GM18868 (cell line): Measurements from ENCODE around the gene RNASE12.
A peak's percentile ranks its signal among the peaks of the same experiment; 100 is the strongest.
"Not testable (repeated sequence)": the region's sequence is repeated elsewhere in the genome, so short reads cannot be mapped to it uniquely, and the experiment has no call there.

ENCODE experiments used
- ATAC-seq: cut with Tn5 transposase; IDR thresholded peaks from one replicate; pipeline ENCODE4 v1.9.1; 2021; ENCODE audit warnings: mild to moderate bottlenecking, moderate library complexity; ENCODE audit not compliant: unreplicated experiment

Gene RNASE12

GRCh38 chr14:20614038-20614840 is 23.1 kb upstream of the RNASE12 start:
- peak; percentile 4 for ATAC-seq

GRCh38 chr14:20613094-20614037 is 22.2 kb upstream of the RNASE12 start:
- ATAC-seq: peak; percentile 70

DNA sequence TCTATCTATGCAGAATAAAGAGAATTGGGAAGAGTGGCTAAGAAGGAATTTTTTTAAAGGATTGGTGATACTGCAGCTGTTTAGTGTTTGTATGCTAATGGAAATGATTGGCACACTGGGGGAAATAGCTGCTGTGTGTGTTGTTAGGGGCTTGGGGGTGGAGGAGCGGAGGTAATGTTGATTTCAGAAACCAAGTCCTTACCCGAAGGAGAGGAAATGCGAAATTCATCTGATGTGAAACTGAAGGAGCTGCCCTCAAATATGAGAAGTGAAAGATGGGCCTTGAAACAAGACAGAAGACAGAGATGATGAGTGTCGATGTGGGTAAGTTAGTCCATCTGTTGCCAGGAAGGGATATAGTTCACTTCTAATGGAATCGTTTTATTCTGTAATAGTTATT is 21.2 kb upstream of the RNASE12 start:
- peak; percentile 26 for ATAC-seq

GRCh38 chr14:20611277-20611676 is 20.1 kb upstream of the RNASE12 start:
- no peak for ATAC-seq

GRCh38 chr14:20610002-20610765 is 19.0 kb upstream of the RNASE12 start:
- ATAC-seq: peak; percentile 18

GRCh38 chr14:20609215-20610001 is 18.2 kb upstream of the RNASE12 start:
- ATAC-seq: no peak

GRCh38 chr14:20608383-20609110 is 17.4 kb upstream of the RNASE12 start:
- ATAC-seq: no peak

DNA sequence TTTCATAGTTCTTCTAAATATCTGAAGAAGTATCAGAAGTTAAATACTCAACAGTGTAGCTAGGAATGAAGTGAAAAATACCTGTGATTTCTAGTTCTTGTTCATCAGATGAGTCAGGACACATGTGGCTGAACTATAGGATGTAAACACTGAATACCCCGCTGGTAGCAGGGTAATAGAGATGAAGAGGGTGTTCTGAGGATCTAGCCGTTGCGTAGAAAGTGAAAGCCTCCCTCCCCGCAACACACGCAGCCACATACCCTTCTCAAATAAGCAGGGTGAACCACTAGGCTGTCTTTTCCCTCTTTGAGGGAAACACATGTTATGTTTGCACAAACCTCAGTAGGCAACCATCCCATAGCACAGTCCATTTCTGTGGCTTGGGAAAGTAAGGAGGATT is 16.4 kb upstream of the RNASE12 start:
- no peak for ATAC-seq

DNA sequence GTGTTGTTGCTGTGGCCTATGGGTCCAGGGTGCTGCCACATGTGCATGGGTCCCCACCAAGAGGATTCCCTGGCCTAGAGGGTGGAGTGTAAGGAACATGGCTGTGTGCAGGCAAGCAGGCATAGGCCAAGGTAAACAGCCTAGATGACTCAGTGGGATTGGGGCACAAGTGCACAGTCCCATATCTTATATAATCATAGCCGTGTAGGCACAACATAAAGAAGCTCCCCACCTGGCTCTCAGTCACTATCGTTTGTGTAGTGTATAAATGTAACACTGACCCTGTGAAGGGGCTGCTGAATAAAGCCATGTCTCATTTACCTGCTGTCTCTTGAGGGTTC is 15.7 kb upstream of the RNASE12 start:
- no peak for ATAC-seq

DNA sequence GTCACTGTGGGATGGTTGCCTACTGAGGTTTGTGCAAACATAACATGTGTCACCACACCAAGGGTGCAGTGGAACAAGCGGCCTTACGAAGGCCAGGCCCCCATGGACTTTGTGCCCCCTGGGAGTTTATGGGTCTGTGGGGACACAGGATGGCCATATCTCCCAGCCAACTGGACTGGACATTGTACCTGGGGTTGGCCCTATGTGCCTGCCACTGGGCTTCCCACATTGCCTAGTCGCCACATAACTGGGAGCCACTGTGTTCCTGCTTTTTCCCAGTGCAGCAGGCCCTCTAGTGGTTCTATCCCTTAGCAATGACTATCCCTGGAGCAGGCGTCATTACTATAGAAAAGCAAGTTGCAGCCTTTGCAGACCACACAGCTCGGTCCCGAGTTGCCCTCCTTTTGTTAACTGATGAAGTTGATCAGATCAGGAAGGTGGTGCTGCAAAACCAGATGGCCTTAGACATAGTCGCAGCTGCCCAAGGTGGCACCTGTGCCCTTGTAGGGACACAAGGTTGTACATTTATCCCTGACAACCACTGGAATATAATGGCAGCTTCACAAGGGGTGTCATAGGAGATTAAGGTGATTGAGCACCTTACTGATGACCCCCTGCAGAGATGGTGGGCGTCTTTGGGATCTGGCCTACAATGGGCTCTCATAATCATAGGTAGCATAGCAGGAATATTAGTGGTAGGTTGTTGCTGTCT is 15.2 kb upstream of the RNASE12 start:
- no peak for ATAC-seq

- no peak for ATAC-seq
Observed at GRCh38 chr14:20603813-20604690, 12.9 kb upstream of the RNASE12 start.

GRCh38 chr14:20602583-20602982 is 11.4 kb upstream of the RNASE12 start:
- ATAC-seq: no peak

DNA sequence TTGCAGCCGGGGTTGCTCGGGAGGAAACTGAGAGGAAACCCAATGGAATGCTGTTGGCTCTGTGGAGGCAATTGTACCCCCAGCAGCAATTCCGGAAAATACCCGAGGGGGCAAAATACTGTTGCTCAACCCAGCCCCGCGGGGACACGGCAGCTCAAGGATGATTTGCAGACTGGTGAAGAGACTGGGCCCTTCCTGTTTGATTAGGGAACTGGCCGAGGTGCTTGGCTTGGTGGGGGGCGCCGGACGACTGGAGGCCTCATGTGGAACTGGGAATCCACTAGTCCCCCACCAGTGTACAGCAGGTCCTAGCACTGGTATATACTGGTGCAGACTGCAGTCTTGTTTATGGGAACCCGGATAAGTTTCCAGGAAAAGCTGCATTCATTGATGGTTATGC is 10.3 kb upstream of the RNASE12 start:
- ATAC-seq: no peak

- ATAC-seq: no peak
Observed at GRCh38 chr14:20597108-20597507, 5.9 kb upstream of the RNASE12 start.

DNA sequence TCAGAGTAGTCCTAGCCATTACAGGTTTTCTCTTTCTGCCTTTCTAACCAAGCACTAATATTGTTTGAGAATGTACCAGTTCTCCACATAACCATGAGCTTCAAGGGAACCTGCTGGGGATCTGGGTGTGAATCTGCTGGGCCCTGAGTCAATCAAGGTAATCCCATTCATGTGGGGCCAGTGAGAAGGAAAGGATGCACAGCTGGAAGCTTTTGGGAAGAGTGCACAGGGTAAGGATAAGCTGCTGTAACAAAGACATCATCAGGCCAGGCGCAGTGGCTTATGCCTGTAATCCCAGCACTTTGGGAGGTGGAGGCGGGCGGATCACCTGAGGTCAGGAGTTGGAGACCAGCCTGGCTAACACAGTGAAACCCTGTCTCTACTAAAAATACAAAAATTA is 4.5 kb upstream of the RNASE12 start:
- not testable (repeated sequence) for ATAC-seq

- ATAC-seq: no peak
Observed at GRCh38 chr14:20592574-20592973, 1.4 kb upstream of the RNASE12 start.

DNA sequence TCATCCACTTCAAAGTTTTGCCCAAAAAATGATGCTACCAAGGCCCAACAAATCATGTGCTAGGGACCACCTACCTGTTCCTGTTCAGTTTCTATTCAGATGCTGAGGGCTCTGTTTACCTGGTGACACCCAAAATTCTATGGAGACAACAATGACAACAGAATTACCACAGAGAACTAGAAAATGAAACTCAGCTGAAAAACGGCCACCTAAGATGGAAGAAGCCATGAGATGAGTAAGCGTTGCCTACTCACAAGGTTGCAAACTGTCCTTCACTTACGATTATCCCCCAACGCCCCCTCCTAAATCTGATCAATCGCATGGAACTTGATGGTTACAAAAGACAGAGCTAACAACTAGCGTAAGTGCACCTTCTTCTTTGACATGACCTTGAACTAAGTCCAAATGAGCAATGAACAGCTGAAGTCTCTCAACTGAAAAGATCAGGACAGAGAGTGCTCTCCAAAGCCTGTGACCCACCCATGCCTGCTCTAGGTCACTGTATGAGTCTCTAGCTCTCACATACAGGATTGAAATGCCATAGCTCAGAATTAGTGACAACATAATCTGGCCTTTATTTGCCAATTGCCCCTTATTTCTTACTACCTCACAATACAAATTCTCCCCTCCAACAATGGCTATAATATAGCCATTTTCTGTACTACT is 3.6 kb downstream of the RNASE12 start, which contains the start of gene RNASE11:
Gene RNASE11 (minus strand): TSS at position 513 of the 666 bp plus-strand sequence.
- ATAC-seq: no peak

DNA sequence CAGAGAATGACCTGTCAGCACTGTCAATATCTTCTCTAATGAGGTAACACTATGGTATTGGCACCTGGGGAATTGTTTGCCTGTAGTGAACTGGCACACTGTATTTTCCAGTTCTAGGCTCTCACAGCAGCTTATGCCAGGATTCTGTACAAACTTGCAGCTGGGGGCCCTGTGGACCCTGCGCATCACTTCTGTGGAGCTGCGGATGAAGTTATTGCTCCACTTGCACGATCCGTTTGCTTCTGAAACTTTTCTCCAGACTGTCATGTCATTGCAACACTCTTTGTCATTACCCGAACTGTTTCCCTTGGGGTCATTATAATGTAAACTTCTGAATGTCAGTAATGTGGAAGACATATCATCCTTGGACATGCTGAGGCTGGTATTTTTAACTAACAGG is 7.3 kb downstream of the RNASE12 start:
- no peak for ATAC-seq
